Measurements from ENCODE around the gene CAPNS2. TPM values are rescaled to one million over a fixed set of nuclear protein-coding genes. Genes with fewer than 3 reads are reported as not detected.

Gene CAPNS2
- total RNA-seq, 1 experiment from 2014 or later: not detected

- no peak for TF ChIP-seq CTCF (IDR thresholded peaks at IDR 0.05 in 2 of 3, conservative IDR thresholded peaks at IDR 0.05 in 1 of 3; ENCODE audit: borderline replicate concordance in 1 of 3, insufficient read depth in 1 of 3, low read depth in 2 of 3, low read length in 2 of 3)
These were observed 26.3 kb upstream of the CAPNS2 start (continued) for GRCh38 chr16:55540221-55540620.

- ChIA-PET POLR2A (no interaction called here), CTCF (no interaction called here)
- DNase-seq (ENCODE audit: low read depth, low spot score): no peak
These were observed 23.9 kb upstream of the CAPNS2 start for GRCh38 chr16:55542459-55543082.

More at GRCh38 chr16:55542459-55543082, 23.9 kb upstream of the CAPNS2 start:
- Histone ChIP-seq H3K9me3 (ENCODE audit: control insufficient read depth in 1 of 2, insufficient read depth in 1 of 2, low read depth in 1 of 2, low read length in 2 of 2) (no peaks in the 10 kb centered on the region), H3K79me2 (ENCODE audit: insufficient read depth, low read length) (no peaks in the 10 kb centered on the region), H3K4me2 (ENCODE audit: low read length) (no peak overlapping the region), H4K20me1 (ENCODE audit: insufficient read depth) (no peaks in the 10 kb centered on the region), H3K27ac (ENCODE audit: low read depth, low read length) (no peak overlapping the region), H3K4me3 (replicated peaks in 1 of 2; ENCODE audit: low read depth in 1 of 2, low read length in 2 of 2) (no peak overlapping the region), H3K9ac (ENCODE audit: low read length) (no peak overlapping the region), H3K36me3 (ENCODE audit: control insufficient read depth in 1 of 2, insufficient read depth in 2 of 2, low read length in 2 of 2) (no peaks in the 10 kb centered on the region; a peak in 1 of 4 replicates), H3K27me3 (ENCODE audit: insufficient read depth, low read length) (no peaks in the 10 kb centered on the region), H3K9me2 (ENCODE audit: insufficient read depth) (no peaks in the 10 kb centered on the region), H2AFZ (ENCODE audit: low read depth, low read length, poor library complexity, severe bottlenecking) (no peak overlapping the region), H3K4me1 (ENCODE audit: control insufficient read depth in 1 of 2, insufficient read depth in 2 of 2, low read length in 2 of 2) (peaks cover 0 to 5% of the 10 kb centered on the region in 2 experiments; a peak in 1 of 4 replicates)
- intact Hi-C loops (cut with micrococcal nuclease): loop anchor here (1.0 to 5.0 kb wide), 4 partner anchors 48 to 300 kb away; no protein-coding TSS in a partner anchor
- ATAC-seq: no peak
- RAD21 ChIA-PET (ENCODE audit: low non-redundant PET in 1 of 2, low total read pairs in 2 of 2, uncharacterized antibody in 2 of 2, unreplicated experiment in 2 of 2): interaction anchor here in 1 of 2 experiments (1.8 kb wide), 1 partner anchor 78 kb away, joined by 6 read pairs; no protein-coding TSS in a partner anchor
- TF ChIP-seq ZFX (IDR thresholded peaks at IDR 0.05) (no peak), EGR1 (IDR thresholded peaks at IDR 0.05; ENCODE audit: low read depth) (no peak), CBX3 (IDR thresholded peaks at IDR 0.05; ENCODE audit: low read depth) (no peak), FOSL1 (IDR thresholded peaks at IDR 0.05; ENCODE audit: low read depth) (no peak), ATF3 (IDR thresholded peaks at IDR 0.05) (no peak), ELF1 (IDR thresholded peaks at IDR 0.05; ENCODE audit: borderline replicate concordance, low read depth) (no peak), REST (IDR thresholded peaks at IDR 0.05; ENCODE audit: low read depth) (no peak), YY1 (IDR thresholded peaks at IDR 0.05; ENCODE audit: extremely low read depth, insufficient replicate concordance, low read depth, low read length) (no peak), CEBPB (IDR thresholded peaks at IDR 0.05; ENCODE audit: low read depth) (no peak), CTCF (IDR thresholded peaks at IDR 0.05 in 2 of 3, conservative IDR thresholded peaks at IDR 0.05 in 1 of 3; ENCODE audit: borderline replicate concordance in 1 of 3, insufficient read depth in 1 of 3, low read depth in 2 of 3, low read length in 2 of 3) (no peak), SRF (IDR thresholded peaks at IDR 0.05; ENCODE audit: low read depth) (no peak)
- BruUV-seq (replicated peaks): no TSS peak

Measured in HCT116 (cell line).